WTC11 (cell line): ENCODE measurements around the gene PPP2R1B.

Source experiments
- CREB1 ChIP-seq: sonication (generic); formaldehyde crosslinking; IDR thresholded peaks from 2 replicates; pipeline ENCODE4 v1.8.0; 2023; ENCODE audit warnings: mild to moderate bottlenecking, missing genetic modification reagents
- TF ChIP-seq, protein P1 (sequence below): fragments of 200-600 bp; IDR thresholded peaks from 2 replicates; pipeline ENCODE4 v1.8.0; 2022; ENCODE audit warnings: antibody characterized with exemption

DNA sequence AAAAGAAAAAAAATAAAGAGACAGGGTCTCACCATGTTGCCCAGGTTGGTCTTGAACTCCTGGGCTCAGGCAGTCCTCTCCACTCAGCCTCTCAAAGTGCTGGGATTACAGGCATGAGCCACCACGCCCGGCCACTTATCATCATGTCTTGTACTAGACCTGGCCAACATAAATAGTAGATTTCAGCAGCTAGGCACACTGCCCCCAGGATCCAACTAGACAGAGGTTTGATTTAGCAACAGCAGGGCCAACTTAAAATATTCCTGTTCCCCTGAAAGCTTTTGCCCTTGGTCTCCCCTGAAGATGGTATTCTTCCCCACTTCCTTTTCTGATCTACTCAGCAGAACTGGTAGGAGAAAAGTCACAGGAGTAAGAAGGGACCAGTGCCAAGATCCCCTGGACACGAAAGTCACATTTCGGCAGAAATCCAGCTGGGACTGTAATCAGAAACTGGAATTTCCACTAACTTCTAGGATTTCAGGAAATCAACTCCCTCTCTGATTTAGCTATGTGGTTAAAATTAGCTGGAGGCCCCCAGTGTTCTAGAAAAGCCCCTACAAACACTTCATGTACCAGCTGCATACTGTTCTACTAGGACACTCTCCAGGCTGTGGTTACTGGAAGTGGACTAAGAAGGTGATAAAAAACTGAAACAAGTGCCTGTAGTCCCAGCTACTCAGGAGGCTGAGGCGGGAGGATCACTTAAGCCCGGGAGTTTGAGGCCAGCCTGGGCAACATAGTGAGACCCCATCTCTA, 8.9 kb upstream of the PPP2R1B start:
- TF ChIP-seq CREB1 (CRISPR knock-in tag) = no peak
- TF ChIP-seq, protein P1, sequence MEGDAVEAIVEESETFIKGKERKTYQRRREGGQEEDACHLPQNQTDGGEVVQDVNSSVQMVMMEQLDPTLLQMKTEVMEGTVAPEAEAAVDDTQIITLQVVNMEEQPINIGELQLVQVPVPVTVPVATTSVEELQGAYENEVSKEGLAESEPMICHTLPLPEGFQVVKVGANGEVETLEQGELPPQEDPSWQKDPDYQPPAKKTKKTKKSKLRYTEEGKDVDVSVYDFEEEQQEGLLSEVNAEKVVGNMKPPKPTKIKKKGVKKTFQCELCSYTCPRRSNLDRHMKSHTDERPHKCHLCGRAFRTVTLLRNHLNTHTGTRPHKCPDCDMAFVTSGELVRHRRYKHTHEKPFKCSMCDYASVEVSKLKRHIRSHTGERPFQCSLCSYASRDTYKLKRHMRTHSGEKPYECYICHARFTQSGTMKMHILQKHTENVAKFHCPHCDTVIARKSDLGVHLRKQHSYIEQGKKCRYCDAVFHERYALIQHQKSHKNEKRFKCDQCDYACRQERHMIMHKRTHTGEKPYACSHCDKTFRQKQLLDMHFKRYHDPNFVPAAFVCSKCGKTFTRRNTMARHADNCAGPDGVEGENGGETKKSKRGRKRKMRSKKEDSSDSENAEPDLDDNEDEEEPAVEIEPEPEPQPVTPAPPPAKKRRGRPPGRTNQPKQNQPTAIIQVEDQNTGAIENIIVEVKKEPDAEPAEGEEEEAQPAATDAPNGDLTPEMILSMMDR = no peak
